HG03135 (cell line): ENCODE results near the gene SAMD14.
A peak's percentile ranks its signal among the peaks of the same experiment; 100 is the strongest.

Experiments
- ATAC-seq: cut with Tn5 transposase; IDR thresholded peaks from one replicate; pipeline ENCODE4 v1.9.1; 2021; ENCODE audit warnings: mild to moderate bottlenecking, moderate library complexity; ENCODE audit not compliant: unreplicated experiment

The SAMD14 gene

DNA sequence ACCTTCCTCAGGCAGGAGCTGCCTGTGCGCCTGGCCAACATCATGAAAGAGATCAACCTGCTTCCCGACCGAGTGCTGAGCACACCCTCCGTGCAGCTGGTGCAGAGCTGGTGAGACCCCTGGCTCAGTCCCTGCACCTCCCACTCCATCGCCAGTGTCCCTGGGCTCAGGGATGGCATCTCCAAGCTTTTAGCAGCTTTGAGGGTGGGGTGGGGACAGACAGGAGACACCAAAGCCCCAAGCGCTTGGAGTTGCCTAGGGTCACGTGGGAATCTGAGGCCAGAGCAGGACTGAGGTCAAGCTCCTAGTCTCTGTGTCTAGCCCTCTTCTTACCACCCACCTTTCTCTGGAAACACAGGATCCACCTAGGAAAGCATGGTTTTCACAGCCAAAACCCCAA is 32.5 kb downstream of the SAMD14 start:
- ATAC-seq: no peak

- ATAC-seq: no peak
These were observed 33.2 kb downstream of the SAMD14 start for GRCh38 chr17:50096758-50097157.

- ATAC-seq: no peak
These were observed 33.9 kb downstream of the SAMD14 start for GRCh38 chr17:50096092-50096491.

GRCh38 chr17:50095626-50096037 is 34.3 kb downstream of the SAMD14 start:
- no peak for ATAC-seq

DNA sequence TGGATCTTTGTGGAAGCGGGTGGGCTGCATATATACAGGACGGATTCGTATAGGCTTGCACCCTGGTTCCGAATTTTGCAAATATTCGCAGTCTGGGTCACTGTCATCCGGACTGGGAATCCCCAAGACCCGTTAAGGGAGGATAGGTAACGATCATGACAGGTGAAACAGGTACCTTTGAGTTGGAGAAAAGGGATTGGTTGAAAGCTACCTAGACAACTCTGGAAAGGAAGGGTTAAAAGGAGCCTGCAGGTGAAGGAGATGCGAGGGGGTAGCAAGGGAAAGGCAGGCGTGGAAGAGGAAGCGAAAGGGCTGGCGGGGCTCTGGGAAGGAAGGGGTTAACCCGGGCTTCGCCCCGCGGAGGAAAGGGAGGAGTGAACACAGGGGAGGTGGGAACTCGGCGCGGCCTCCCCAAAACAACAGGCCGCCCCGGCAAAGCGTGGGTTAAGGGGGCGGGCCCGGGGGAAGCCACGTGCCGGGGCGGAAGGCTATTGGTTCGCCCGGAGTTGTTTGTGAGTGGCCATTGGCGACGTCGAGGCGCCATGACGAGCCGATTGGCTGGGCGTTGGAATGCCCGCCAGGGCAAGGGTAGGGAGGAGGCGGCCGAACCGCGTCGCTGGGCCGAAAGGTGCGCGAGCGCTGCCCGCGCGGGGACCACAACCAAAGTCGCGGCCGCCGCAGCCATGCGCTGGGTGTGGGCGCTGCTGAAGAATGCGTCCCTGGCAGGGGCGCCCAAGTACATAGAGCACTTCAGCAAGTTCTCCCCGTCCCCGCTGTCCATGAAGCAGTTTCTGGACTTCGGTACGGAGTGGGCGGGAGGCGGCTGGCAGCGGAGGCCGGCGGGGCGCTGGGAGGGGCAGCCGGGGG is 35.0 kb downstream of the SAMD14 start, which contains the start of gene PDK2:
TSS of gene PDK2 (plus strand) at position 599 of the 867 bp plus-strand sequence. CDS start at position 684, 85 bp downstream.
- peak; percentile 83 for ATAC-seq

- peak; percentile 41 for ATAC-seq
These were observed 35.7 kb downstream of the SAMD14 start for GRCh38 chr17:50094243-50094752.

GRCh38 chr17:50093807-50094206 is 36.2 kb downstream of the SAMD14 start:
- no peak for ATAC-seq

DNA sequence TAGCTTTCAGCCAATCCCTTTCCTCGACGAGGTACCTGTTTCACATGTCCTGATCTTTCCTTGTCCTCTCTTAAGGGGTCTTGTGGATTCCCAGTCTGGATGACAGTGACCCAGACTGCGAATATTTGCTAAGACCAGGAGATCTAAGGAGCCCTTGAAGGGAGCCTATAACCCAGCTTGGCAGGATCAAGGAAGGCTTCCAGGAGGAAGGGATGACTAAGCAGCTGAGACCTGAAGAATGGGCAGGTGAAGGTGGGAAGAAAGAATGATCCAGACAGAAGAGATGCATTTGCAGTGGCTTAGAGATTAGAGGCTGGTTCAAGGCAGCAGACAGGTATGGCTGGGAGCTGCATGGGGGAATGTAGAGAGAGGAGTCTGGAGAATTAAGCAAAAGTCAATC is 36.7 kb downstream of the SAMD14 start:
- no peak for ATAC-seq

- ATAC-seq: no peak
These were observed 38.1 kb downstream of the SAMD14 start for GRCh38 chr17:50091918-50092285.

- no peak for ATAC-seq
These were observed 38.7 kb downstream of the SAMD14 start for GRCh38 chr17:50090971-50091917.

- ATAC-seq: no peak
These were observed 39.9 kb downstream of the SAMD14 start for GRCh38 chr17:50090071-50090470.

DNA sequence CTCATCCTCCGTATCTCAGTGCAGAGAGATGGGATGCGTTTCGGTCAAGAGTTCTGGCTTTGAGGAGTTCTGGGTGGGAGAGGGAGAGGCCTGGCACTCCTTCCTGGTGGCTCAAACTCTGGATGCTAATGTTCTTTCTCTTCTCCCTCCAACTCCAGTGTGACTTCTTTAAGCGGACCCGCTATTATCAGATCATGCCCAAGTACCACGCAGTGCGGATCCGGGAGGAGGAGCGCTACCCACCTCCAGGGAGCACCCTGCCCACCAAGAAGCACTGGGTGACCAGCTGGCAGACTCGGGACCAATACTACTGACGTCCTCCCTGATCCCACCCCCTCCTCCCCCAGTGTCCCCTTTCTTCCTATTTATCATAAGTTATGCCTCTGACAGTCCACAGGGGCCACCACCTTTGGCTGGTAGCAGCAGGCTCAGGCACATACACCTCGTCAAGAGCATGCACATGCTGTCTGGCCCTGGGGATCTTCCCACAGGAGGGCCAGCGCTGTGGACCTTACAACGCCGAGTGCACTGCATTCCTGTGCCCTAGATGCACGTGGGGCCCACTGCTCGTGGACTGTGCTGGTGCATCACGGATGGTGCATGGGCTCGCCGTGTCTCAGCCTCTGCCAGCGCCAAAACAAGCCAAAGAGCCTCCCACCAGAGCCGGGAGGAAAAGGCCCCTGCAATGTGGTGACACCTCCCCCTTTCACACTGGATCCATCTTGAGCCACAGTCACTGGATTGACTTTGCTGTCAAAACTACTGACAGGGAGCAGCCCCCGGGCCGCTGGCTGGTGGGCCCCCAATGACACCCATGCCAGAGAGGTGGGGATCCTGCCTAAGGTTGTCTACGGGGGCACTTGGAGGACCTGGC is 40.8 kb downstream of the SAMD14 start:
- no peak for ATAC-seq

- ATAC-seq: no peak
These were observed 42.0 kb downstream of the SAMD14 start for GRCh38 chr17:50087912-50088405.

DNA sequence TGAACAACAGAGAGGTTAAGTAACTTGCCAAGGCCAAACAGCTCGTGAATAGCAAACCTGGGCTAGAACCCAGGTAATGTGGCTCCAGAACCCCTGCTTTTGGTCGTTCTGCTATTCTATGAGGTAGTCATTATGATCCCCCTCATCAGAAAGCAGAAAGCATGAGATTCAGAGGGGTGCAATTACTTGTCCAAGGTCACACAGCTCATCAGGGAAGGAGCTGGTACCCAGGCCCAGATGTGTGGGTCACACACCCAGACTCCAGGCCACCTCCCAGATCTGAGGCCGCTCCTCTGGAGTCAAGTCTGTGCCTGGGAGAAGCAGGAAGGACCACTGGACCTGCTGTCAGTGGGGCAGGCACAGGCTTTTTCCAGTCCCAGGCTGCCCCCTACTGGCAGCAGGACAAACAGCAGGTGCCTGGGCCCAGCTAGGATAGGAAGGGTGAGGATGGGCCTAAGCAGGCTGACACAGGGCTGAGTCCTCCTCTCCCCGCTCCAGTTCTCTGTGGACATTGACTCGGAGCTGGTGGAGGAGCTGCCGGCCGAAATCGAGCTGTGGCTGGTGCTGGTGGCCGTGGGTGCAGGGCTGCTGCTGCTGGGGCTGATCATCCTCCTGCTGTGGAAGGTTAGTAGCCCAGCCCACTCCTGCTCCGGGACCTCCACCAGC is 42.6 kb downstream of the SAMD14 start:
- ATAC-seq: no peak

GRCh38 chr17:50081757-50082156 is 48.2 kb downstream of the SAMD14 start:
- ATAC-seq: no peak

DNA sequence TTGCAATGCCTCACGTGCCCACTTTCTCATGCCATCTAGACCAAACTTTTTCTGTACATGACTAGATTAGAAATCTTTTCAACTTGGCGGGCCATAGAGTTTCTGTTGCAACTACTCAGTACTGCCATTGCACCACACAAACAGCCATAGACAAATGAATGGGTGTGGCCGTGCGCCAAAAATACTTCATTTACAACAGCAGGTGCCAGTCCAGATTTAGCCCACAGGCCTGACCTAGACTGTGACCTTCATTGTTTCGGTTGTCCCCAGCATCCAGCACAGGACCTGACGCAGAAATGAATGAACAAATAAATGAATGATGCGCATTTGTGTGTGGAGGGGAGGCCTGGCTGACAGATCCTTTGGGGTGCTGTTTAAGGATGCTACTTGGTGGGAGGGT is 49.1 kb downstream of the SAMD14 start:
- no peak for ATAC-seq

- ATAC-seq: no peak
These were observed 49.9 kb downstream of the SAMD14 start for GRCh38 chr17:50080096-50080480.

DNA sequence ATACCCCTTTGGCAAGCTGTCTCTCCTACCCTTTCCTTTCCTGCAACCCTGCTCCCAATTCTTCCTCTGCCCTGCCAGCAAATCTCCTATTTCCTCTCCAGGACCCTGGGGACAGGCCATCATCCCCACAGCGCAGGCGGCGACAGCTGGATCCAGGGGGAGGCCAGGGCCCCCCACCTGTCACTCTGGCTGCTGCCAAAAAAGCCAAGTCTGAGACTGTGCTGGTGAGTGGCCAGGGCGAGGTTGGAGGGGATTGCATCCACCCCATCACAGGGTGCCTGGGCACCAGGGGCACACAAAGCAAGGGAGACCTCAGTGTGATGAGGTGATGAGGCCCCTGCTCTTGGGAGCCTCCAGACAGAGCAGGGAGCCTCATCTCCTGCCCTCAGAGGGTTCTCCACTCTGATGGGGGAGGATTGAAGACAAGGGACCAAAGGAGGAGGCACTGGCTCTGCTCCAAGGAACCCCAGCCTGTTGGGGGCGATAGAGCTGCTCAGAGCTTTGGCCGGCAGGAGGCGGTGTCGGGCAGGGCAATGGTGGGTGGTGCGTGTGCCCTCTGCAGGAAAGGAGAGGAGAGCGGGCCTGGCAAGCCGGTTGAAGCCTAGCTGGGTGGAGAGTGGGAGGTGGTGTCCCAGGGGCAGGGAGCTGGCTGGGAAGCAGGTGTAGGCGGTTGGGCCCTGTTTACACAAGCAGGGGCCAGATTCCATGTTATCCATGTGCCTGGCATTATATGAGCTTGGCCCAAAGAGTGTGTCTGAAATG is 50.4 kb downstream of the SAMD14 start:
- ATAC-seq: no peak

DNA sequence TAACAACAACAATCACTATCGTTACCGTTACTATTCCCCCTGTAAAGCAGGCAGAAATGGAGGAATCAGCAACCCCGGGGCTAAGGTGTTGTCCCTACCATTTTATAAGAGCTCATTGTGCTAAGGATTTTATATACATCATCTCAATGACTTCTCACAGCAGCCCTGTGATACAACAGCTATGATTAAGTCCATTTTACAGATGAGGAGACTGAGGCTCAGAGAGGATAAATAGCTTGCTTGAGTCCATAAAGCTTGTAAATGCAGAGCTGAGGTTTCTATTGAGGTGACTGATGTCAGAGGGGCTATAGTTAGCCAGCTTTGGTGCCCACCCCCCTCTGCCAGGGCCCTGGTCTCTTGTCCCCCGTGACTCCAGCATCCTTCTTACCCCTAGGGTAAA is 51.5 kb downstream of the SAMD14 start:
- ATAC-seq: no peak
